Epithelial cell of proximal tubule (primary cell): ENCODE measurements around the gene DOLK. TPM values are rescaled to one million over a fixed set of nuclear protein-coding genes. Genes with fewer than 3 reads are reported as not detected.

Experiments used
- DNase-seq: peaks from one replicate; pipeline ENCODE4 v3.0.0-alpha.2; 2011; ENCODE audit warnings: low read depth
- H3K4me3 ChIP-seq: 2 replicates; pipeline ENCODE4 v1.5.1; 2011; ENCODE audit warnings: low read depth, mild to moderate bottlenecking, low read length
- CTCF ChIP-seq: conservative IDR thresholded peaks from 2 replicates; pipeline ENCODE4 v1.5.1; 2012; ENCODE audit warnings: low read depth, mild to moderate bottlenecking, low read length
- total RNA-seq: library from RNA; depleted of rRNA; stranded (reverse); fragments of >200 nt; gene quantifications from 2 replicates; pipeline ENCODE4 v1.2.3, GENCODE V29; 2015

The DOLK gene
- total RNA-seq, 1 donor from 2014 or later = 12.7 TPM

- H3K4me3 ChIP-seq = no peak overlapping the region
- no peak for TF ChIP-seq CTCF
- DNase-seq = no peak
These were observed 3.4 kb downstream of the DOLK start for GRCh38 chr9:128943832-128944620.

- DNase-seq = no peak
- H3K4me3 ChIP-seq = no peak overlapping the region
- TF ChIP-seq CTCF = no peak
These were observed 6.3 kb downstream of the DOLK start for GRCh38 chr9:128940946-128941755.

GRCh38 chr9:128940271-128940921 lies 7.0 kb downstream of the DOLK start:
- no peak for DNase-seq
- no peak for TF ChIP-seq CTCF

GRCh38 chr9:128937310-128938165 lies 9.9 kb downstream of the DOLK start:
- no peak overlapping the region for H3K4me3 ChIP-seq
- no peak for TF ChIP-seq CTCF
- DNase-seq = no peak

More at GRCh38 chr9:128940271-128940921, 7.0 kb downstream of the DOLK start:
- no peak overlapping the region for H3K4me3 ChIP-seq

GRCh38 chr9:128936171-128936865 lies 11.1 kb downstream of the DOLK start:
- no peak overlapping the region for H3K4me3 ChIP-seq
- DNase-seq = no peak
- TF ChIP-seq CTCF = no peak

GRCh38 chr9:128933731-128934130 lies 13.7 kb downstream of the DOLK start:
- H3K4me3 ChIP-seq = no peak overlapping the region
- no peak for TF ChIP-seq CTCF
- DNase-seq = no peak
